HFF-Myc (cell line): ENCODE data around the gene CLASP1.
"Not testable (repeated sequence)": the region's sequence is repeated elsewhere in the genome, so short reads cannot be mapped to it uniquely, and the experiment has no call there.

Experiments
- DNase-seq: peaks from one replicate; pipeline ENCODE4 v3.0.0-alpha.2; 2011; ENCODE audit warnings: low read depth; ENCODE audit errors: extremely low read depth
- H3K4me3 ChIP-seq: replicated peaks from 2 replicates; pipeline ENCODE4 v1.5.1; 2011; ENCODE audit warnings: low read depth, mild to moderate bottlenecking, control low read depth, low read length
- TF ChIP-seq, protein P1 (sequence below): IDR thresholded peaks from 2 replicates; pipeline ENCODE4 v1.5.1; 2012; ENCODE audit warnings: mild to moderate bottlenecking, low read depth, low read length, control low read depth; ENCODE audit errors: missing control alignments

CLASP1 gene

DNA sequence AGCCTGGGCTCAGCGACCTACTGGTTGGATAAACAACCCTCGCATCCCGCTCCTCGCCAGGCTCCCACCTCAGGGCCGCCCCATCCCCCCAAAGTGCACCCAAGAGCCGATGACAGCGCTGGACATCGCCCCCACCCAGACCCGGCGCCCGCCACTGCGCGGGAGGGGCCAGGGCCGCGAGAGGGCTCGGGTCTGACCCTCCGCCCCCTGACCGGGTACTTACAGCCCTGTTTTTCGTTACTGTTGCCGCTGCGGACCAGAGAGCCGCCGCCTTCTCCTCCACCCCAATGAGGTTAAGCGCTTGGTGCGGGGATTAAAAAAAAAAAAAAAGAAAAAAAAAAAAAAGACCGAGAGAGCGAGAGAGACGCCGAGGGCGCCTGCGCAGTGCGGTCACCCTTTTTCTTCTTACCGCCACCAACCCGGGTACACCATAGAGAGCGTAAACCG is at the start of gene CLASP1:
TSS of gene CLASP1 (minus strand) at position 314 of the 447 bp plus-strand sequence. CDS start 43,567 bp downstream, outside the sequence.
- TF ChIP-seq, protein P1, sequence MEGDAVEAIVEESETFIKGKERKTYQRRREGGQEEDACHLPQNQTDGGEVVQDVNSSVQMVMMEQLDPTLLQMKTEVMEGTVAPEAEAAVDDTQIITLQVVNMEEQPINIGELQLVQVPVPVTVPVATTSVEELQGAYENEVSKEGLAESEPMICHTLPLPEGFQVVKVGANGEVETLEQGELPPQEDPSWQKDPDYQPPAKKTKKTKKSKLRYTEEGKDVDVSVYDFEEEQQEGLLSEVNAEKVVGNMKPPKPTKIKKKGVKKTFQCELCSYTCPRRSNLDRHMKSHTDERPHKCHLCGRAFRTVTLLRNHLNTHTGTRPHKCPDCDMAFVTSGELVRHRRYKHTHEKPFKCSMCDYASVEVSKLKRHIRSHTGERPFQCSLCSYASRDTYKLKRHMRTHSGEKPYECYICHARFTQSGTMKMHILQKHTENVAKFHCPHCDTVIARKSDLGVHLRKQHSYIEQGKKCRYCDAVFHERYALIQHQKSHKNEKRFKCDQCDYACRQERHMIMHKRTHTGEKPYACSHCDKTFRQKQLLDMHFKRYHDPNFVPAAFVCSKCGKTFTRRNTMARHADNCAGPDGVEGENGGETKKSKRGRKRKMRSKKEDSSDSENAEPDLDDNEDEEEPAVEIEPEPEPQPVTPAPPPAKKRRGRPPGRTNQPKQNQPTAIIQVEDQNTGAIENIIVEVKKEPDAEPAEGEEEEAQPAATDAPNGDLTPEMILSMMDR: no peak
- no peak for DNase-seq
- H3K4me3 ChIP-seq: peak within 1 kb of the TSS; percentile 83

DNA sequence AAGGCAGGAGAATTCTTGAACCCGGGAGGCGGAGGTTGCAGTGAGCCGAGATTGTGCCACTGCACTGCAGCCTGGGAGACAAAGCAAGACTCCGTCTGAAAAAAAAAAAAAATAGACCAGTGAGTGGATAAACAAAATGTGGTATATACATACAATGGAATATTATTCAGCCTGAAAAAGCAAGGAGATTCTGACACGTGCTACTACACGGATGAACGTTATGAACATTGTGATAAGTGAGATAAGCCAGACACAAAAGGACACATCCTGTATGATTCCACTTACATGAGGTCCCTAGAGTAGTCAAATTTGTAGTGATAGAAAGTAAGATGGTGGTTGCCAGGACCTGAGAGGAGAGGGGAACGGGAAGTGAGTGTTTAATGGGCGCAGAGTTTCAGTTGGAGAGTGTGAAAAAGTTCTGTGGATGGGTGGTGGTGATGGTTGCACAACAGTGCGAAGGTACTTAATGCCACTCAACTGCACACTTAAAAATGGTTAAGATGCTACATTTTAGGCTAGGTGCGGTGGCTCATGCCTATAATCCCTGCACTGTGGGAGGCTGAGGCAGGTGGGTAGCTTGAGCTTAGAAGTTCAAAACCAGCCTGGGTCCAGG is 49.2 kb upstream of the CLASP1 start:
- no peak overlapping the region for H3K4me3 ChIP-seq
- no peak for DNase-seq
- TF ChIP-seq, protein P1: no peak

DNA sequence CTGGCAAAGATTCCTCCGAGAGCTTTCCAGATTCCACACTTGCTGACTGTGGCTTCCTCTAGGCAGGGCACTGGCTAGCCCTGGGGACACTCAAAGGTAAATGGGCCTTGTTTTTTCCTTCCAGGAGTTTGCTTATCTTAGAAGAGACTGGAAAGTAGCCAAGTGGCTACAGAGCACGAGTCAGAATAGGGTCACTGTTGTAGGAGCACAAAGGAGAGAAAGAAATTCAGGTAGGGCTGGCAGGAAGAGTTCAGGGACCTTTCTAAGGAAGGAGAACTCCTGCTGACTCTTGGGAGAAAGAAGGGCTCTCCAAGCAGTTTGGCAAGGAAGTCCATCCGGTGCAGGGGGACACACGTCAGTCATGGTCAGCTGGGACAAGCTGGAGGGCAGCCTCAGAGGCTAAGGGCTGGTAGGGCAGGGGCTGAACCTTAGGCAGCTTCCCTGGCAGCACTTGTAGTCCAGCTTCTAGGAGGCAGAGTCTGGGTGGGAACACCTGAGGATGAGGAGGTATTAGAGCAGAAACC is 47.9 kb upstream of the CLASP1 start:
- no peak for DNase-seq
- H3K4me3 ChIP-seq: no peak overlapping the region
- TF ChIP-seq, protein P1: no peak

DNA sequence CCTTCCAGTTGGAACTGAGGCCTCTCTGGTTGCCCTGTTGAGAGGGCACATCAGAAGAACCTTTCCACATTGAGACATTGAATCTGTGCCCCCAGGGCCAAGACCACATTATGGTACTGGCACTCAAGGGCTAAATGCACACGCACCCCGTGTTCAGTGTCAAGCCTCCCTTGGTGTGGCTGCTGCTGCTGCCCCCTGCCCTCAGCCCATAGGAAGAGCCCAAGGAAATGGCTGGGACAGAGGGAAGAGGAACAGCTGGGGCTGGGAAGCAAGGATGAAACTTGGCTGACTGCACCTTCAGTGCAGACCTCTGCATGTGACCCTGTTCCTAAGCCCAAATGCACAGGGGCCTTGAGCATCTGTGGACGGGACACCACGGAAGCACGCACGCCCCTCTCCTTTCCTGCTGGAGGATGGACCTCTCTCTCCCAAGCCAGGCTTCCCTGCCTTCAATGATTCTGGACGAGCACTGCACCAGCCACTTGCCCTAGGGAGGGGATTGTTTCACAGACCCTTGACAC is 47.2 kb upstream of the CLASP1 start:
- TF ChIP-seq, protein P1: no peak
- no peak overlapping the region for H3K4me3 ChIP-seq
- DNase-seq: no peak

DNA sequence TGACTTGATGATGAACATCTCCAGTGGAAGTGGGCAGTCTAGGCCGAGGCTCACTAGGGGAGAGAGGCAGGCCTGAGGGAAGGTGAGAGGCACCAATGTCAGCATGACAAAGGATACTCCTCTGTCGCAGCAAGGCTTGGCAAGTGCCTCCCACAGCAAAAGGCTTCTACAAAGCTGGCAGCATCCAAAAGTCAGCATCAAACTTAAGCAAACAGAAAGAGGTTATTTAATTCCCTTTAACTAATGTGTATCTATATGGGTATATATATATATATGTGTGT is 45.8 kb upstream of the CLASP1 start:
- no peak for DNase-seq
- no peak overlapping the region for H3K4me3 ChIP-seq
- TF ChIP-seq, protein P1: no peak

DNA sequence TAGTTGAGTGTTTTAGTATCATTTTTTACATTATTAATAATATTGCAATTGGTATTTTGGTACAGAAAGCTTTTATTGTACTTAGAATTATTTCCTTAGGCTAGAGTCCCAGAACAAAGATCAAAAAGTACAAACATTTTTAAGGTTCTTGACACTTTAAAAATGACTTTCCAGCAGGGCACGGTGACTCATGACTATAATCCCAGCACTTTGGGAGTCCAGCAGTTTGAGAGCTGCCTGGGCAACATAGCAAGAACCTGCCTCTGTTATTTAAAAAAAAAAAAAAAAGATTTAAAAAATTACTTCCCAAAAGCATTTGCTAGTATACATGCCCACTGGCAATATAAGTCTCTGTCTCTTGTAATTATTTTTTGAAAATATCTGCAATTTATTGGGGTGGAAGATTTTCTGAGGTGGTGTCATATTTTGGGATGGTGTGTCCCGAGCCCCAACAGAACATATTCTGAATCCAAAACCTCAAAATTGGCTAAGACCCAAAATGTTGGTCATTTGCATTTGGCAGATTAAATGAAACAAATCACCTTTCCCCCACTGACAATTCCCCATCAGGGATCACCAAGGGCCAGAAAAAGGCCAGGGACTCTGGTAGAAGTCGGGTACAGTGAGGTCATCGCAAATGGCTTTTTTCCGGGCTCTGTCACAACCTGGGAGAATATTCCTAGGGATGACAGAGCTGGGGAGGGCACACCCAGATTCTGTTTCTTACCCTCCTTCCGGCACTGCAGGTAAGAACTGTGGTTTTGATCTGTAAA is 45.3 kb upstream of the CLASP1 start:
- DNase-seq: no peak
- TF ChIP-seq, protein P1: no peak

DNA sequence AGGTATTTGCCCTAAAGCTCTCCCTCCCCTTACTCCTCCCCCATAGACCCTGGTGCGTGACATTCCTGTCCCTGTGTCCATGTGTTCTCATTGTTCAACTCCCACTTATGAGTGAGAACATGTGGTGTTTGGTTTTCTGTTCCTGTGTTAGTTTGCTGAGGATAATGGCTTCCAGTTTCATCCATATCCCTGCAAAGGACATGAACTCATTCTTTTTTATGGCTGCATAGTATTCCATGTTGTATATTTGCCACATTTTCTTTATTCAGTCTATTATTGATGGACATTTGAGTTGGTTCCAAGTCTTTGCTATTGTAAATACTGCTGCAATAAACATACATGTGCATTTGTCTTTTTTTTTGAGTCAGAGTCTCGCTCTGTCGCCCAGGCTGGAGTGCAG is 41.3 kb upstream of the CLASP1 start:
- DNase-seq, H3K4me3 ChIP-seq: not testable (repeated sequence)

More for the DNA sequence above, 45.3 kb upstream of the CLASP1 start:
- H3K4me3 ChIP-seq: no peak overlapping the region
